Right atrium auricular region (tissue), 2 donors: ENCODE results near the gene RTN4RL2. TPM values are rescaled to one million over a fixed set of nuclear protein-coding genes. Genes with fewer than 3 reads are reported as not detected.

Source experiments
- DNase-seq: peaks from one replicate; pipeline ENCODE4 v3.0.0-alpha.2; 2019; ENCODE audit warnings: low spot score
- H3K27ac ChIP-seq, 2 donors: fragments of 200-600 bp; sonication (generic); 1 replicate in 1 of 2; 2 replicates in 1 of 2; pipeline ENCODE4 v1.5.1; 2016 to 2019
- H3K27me3 ChIP-seq, 2 donors: fragments of 200-600 bp; sonication (generic); one replicate each; pipeline versions ENCODE4 v1.5.1 to v1.6.0; 2017 to 2019
- H3K36me3 ChIP-seq: fragments of 200-600 bp; sonication (generic); one replicate; pipeline ENCODE4 v1.5.1; 2016
- H3K4me1 ChIP-seq, 2 donors: fragments of 200-600 bp; sonication (generic); one replicate each; pipeline versions ENCODE4 v1.5.1 to v1.6.0; 2017 to 2019
- H3K4me3 ChIP-seq, 2 donors: fragments of 200-600 bp; sonication (generic); 1 replicate in 1 of 2; 2 replicates in 1 of 2; pipeline ENCODE4 v1.5.1; 2017 to 2019; ENCODE audit warnings: mild to moderate bottlenecking in 1 of 2, moderate library complexity in 1 of 2
- H3K9me3 ChIP-seq, 2 donors: fragments of 200-600 bp; sonication (generic); one replicate each; pipeline ENCODE4 v1.5.1; 2019
- total RNA-seq, 2 donors: library from RNA; depleted of rRNA; stranded (reverse); fragments of >200 nt; gene quantifications; one replicate each; pipeline ENCODE4 v1.1.0, GENCODE V29; 2016
- TF ChIP-seq, protein P1 (sequence below), 2 donors: fragments of 200-600 bp; sonication (generic); IDR thresholded peaks; one replicate each; pipeline ENCODE4 v1.5.1; 2019; ENCODE audit warnings: antibody characterized with exemption in 2 of 2

RTN4RL2 gene
- total RNA-seq, 2 donors from 2014 or later: 0.94 to 1.3 TPM

DNA sequence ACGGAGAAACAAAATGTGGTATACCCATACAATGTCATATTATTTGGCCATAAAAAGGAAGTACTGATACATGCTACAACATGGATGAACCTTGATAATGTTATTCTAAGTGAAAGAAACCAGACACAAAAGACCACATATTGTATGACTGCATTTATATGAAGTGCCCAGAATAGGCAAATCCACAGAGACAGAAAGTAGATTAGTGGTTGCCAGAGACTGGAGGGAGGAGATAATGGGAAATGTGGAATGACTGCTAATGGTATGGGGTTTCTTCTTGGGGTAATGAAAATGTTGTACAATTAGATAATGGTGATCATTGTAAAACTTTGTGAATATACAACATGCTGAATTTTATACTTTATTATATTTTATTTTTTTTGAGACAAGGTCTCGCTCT is 60.8 kb downstream of the RTN4RL2 start:
- H3K36me3 ChIP-seq: no peaks in the 10 kb centered on the region
- H3K9me3 ChIP-seq: no peaks in the 10 kb centered on the region
- H3K4me3 ChIP-seq: no peak overlapping the region
- peaks cover 0 to 1% of the 10 kb centered on the region in 2 donors for H3K4me1 ChIP-seq
- TF ChIP-seq, protein P1, sequence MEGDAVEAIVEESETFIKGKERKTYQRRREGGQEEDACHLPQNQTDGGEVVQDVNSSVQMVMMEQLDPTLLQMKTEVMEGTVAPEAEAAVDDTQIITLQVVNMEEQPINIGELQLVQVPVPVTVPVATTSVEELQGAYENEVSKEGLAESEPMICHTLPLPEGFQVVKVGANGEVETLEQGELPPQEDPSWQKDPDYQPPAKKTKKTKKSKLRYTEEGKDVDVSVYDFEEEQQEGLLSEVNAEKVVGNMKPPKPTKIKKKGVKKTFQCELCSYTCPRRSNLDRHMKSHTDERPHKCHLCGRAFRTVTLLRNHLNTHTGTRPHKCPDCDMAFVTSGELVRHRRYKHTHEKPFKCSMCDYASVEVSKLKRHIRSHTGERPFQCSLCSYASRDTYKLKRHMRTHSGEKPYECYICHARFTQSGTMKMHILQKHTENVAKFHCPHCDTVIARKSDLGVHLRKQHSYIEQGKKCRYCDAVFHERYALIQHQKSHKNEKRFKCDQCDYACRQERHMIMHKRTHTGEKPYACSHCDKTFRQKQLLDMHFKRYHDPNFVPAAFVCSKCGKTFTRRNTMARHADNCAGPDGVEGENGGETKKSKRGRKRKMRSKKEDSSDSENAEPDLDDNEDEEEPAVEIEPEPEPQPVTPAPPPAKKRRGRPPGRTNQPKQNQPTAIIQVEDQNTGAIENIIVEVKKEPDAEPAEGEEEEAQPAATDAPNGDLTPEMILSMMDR (IDR thresholded peaks at IDR 0.05): no peak
- H3K27ac ChIP-seq: no peak overlapping the region
- no peak for DNase-seq
- no peaks in the 10 kb centered on the region for H3K27me3 ChIP-seq

DNA sequence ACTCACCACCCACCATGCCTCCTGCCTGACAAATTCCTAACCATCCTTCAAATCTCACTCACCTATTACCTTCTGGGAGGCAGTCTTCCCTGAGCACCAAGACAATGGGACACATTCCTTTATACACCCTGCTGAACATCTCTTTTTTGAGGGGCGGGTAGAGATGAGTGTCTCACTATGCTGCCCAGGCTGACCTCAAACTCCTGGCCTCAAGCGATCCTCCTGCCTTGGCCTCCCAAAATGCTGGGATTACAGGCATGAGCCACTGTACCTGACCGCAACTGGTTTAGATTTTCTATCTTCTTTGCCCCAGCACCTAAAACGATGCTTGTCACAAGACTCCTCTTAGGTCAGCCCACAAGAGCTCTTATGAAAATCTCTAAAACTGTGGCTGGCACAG is 63.1 kb downstream of the RTN4RL2 start:
- H3K9me3 ChIP-seq: no peaks in the 10 kb centered on the region
- no peak for DNase-seq
- no peaks in the 10 kb centered on the region for H3K4me1 ChIP-seq
- no peak overlapping the region for H3K27ac ChIP-seq
- no peak overlapping the region for H3K4me3 ChIP-seq
- no peaks in the 10 kb centered on the region for H3K27me3 ChIP-seq
- TF ChIP-seq, protein P1 (IDR thresholded peaks at IDR 0.05): no peak
- peaks cover 4% of the 10 kb centered on the region for H3K36me3 ChIP-seq

Other genes with a start within 250 kb of the RTN4RL2 start
- 10 to 100 TPM in 1 of 2 donors, 1 to 10 TPM in 1; 6.3 to 13.6 TPM for gene APLNR, start 223.3 kb upstream of the RTN4RL2 start, total RNA-seq
- gene TNKS1BP1, start 135.6 kb upstream of the RTN4RL2 start, total RNA-seq: 10 to 100 TPM; 26.8 to 52.5 TPM
- 10 to 100 TPM; 42.3 to 54.3 TPM for gene SSRP1, start 124.6 kb upstream of the RTN4RL2 start, total RNA-seq
- gene P2RX3, start 122.2 kb upstream of the RTN4RL2 start, total RNA-seq: 1 to 10 TPM in 1 of 2 donors, not detected in 1; 1.4 TPM
- gene PRG3, start 79.4 kb upstream of the RTN4RL2 start, total RNA-seq: not detected
- gene PRG2, start 69.9 kb upstream of the RTN4RL2 start, total RNA-seq: not detected
- gene SLC43A3, start 33.4 kb upstream of the RTN4RL2 start, total RNA-seq: 10 to 100 TPM; 31.7 to 61.3 TPM
- gene SLC43A1, start 55.2 kb downstream of the RTN4RL2 start, total RNA-seq: 10 to 100 TPM in 1 of 2 donors, 1 to 10 TPM in 1; 5.0 to 10.4 TPM
- 10 to 100 TPM; 27.3 to 63.4 TPM for gene TIMM10, start 70.2 kb downstream of the RTN4RL2 start, total RNA-seq
- gene SMTNL1, start 77.1 kb downstream of the RTN4RL2 start, total RNA-seq: not detected
- gene UBE2L6, start 107.1 kb downstream of the RTN4RL2 start, total RNA-seq: 10 to 100 TPM in 1 of 2 donors, 1 to 10 TPM in 1; 8.1 to 22.5 TPM
- gene SERPING1, start 137.2 kb downstream of the RTN4RL2 start, total RNA-seq: 100 to 1,000 TPM; 210 to 851 TPM
- under 1 TPM; 0.55 to 0.63 TPM for gene YPEL4, start 189.4 kb downstream of the RTN4RL2 start, total RNA-seq
- 1 to 10 TPM; 5.9 to 8.1 TPM for gene CLP1, start 197.2 kb downstream of the RTN4RL2 start, total RNA-seq
- 10 to 100 TPM; 44.9 to 56.7 TPM for gene ZDHHC5, start 207.6 kb downstream of the RTN4RL2 start, total RNA-seq